IPS-18c (cell line): ENCODE results near the gene PHACTR2.
"Not testable (repeated sequence)": the region's sequence is repeated elsewhere in the genome, so short reads cannot be mapped to it uniquely, and the experiment has no call there.

Experiments
- H3K4me3 ChIP-seq: 2 replicates; pipeline ENCODE4 v1.7.0; 2013; ENCODE audit warnings: low read depth, mild to moderate bottlenecking, low read length, moderate library complexity; ENCODE audit not compliant: insufficient read depth
- H3K9me3 ChIP-seq: one replicate; pipeline ENCODE4 v1.6.1; 2013; ENCODE audit warnings: mild to moderate bottlenecking, low read length, moderate library complexity; ENCODE audit not compliant: control insufficient read depth, insufficient read depth

PHACTR2 gene

DNA sequence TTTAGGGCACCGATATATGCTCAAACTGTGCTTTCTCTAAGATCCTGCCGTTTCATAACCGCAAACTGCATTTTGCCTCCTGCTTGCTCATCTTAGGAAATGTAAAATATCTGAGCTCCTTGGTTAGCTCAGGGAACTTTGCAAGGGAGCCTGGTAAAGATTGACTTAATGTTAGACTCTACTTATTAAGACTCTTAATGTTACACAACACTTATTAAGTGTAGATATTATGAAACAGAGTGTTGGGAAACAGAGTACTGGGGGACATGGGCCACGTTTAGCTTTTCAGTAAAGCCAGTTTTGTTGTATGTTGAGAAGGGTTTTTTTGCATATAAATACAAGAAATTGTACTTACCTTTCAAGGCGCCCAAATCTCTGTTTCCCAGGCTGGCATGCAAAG lies 167.3 kb downstream of the PHACTR2 start:
- no peak overlapping the region for H3K4me3 ChIP-seq

DNA sequence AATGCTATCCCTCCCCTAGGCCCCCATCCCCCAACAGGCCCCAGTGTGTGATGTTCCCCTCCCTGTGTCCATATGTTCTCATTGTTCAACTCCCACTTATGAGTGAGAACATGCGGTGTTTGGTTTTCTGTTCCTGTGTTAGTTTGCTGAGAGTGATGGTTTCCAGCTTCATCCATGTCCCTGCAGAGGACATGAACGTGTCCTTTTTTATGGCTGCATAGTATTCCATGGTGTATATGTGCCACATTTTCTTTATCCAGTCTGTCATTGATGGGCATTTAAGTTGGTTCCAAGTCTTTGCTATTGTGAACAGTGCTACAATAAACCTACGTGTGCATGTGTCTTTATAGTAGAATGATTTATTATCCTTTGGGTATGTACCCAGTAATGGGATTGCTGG lies 173.9 kb downstream of the PHACTR2 start:
- H3K4me3 ChIP-seq, H3K9me3 ChIP-seq: not testable (repeated sequence)

More for the DNA sequence above, 167.3 kb downstream of the PHACTR2 start:
- H3K9me3 ChIP-seq: no peaks in the 10 kb centered on the region

DNA sequence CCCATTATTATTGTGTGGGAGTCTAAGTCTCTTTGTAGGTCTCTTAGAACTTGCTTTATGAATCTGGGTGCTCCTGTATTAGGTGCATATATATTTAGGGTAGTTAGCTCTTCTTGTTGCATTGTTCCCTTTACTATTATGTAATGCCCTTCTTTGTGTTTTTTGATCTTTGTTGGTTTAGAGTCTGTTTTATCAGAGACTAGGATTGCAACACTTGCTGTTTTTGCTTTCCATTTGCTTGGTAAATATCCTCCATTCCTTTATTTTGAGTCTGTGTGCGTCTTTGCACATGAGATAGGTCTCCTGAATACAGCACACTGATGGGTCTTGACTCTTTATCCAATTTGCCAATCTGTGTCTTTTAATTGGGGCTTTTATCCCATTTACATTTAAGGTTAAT lies 177.3 kb downstream of the PHACTR2 start:
- H3K4me3 ChIP-seq, H3K9me3 ChIP-seq: not testable (repeated sequence)

DNA sequence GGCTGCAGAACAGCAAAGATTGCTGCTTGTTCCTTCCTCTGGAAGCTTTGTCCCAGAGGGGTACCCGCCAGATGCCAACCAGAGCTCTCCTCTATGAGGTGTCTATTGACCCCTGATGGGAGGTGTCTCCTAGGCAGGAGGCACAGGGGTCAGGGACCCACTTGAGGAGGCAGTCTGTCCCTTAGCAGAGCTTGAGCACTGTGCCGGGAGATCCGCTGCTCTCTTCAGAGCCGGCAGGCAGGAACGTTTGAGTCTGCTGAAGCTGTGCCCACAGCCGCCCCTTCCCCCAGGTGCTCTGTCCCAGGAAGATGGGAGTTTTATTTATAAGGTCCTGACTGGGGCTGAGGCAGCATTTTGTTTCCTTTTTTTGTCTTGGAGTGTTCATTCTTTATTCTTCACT lies 179.0 kb downstream of the PHACTR2 start:
- H3K4me3 ChIP-seq, H3K9me3 ChIP-seq: not testable (repeated sequence)

DNA sequence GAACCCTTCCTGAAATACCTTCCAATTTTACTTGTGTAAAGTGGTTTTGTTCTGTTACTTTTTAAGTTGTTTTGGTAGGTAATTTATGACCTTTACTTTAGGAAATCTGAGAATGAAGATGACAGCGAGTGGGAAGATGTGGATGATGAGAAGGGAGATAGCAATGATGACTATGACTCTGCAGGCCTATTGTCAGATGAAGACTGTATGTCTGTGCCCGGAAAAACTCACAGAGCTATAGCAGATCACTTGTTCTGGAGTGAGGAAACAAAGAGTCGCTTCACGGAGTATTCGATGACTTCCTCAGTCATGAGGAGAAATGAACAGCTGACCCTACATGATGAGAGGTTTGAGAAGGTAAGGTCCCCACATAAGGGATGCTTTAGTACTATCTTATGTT lies 179.9 kb downstream of the PHACTR2 start:
- Histone ChIP-seq H3K9me3 (no peaks in the 10 kb centered on the region), H3K4me3 (no peak overlapping the region)

DNA sequence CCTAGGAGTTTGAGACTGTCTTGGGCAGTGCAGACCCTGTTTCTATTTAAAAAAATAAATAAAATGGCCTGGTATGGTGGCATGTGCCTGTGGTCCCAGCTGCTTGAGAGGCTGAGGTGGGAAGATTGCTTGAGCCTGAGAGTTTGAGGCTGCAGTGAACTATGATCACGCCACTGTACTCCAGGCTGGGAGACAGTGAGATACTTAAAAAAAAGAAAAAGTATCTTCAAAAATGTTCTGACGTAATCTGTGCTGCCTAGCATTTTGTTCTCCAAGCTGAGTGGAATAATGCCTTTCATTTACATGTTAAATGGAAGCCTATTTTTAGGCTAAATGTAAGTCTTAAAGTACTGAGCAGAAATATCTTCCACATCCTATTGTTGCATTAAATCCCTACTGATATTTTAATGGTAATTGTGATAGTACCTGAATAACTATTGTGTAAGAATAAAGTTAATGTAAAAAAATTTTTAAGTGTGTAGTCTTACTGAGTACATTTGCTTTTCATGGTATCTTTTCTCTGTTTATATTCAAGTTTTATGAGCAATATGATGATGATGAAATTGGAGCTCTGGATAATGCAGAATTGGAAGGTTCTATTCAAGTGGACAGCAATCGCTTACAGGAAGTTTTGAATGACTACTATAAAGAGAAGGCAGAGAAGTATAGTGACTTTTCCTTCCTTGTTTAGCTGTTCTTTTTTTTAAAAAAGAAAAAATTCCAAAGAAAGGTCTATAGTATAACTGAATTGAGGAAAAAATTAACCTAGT lies 182.3 kb downstream of the PHACTR2 start:
- Histone ChIP-seq H3K4me3 (no peak overlapping the region), H3K9me3 (no peaks in the 10 kb centered on the region)

DNA sequence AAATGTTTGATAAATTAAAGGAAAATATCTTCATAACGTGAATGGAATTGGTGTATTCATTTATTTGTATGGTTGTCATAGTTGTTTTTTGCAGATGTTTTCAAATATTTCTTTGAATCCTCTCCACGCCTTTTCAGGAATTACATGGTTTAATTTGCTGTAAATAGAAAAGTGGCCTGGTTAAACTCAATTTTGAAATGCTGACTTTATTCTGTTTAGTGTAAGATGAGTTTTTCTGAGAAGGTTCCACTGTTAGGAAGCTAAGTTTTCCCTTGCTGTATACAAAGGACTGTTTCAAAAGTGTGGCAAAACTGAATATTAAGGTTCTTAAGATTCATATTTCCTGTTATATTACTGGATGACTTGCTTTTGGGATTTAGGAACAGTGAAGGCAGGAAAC lies 186.0 kb downstream of the PHACTR2 start:
- no peaks in the 10 kb centered on the region for H3K9me3 ChIP-seq

DNA sequence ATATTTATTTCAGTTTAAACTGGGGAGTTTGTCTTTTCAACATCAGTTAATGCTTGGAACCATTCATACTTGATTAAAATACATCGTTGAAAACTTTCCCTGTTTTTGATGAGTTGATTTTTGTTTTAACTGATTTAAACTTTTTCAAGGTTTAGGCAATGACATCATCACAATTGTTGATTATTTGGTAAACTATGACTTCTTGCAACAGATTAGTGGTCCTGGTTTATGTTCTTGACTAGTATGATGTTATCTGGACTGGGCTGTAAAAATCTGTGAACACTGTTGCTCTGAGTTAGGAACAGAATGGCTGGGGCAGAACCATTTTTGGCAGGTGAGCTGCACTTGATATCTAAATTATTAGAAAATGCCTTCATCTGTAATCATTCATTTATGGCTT lies 186.5 kb downstream of the PHACTR2 start, which contains the start of gene ZC2HC1B:
Gene ZC2HC1B, plus strand, starts transcription at position 241 of the 400 bp plus-strand sequence. Its CDS starts 66 bp downstream, at position 307.
- H3K9me3 ChIP-seq: no peaks in the 10 kb centered on the region
- no peak within 1 kb of the TSS for H3K4me3 ChIP-seq

More for the DNA sequence above, 186.0 kb downstream of the PHACTR2 start:
- no peak overlapping the region for H3K4me3 ChIP-seq

DNA sequence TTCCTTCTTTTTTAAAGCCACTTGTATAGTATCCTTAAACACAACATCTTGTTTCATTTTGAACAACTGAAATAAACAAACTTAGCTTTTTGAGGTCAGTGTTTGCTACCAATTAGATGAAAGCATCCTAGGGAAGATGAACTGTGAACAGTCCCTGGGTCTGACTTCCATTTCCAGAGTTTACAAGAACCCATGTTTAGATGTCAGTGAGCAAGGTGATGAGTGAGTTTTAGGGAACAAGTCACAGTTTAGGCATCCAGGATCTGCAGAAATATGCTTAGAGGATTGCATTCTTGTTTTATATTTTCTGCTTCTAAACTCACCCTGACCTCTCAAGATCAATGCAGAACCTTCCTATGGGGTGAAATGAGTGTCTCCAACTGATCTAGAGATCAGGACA lies 189.5 kb downstream of the PHACTR2 start:
- no peak overlapping the region for H3K4me3 ChIP-seq
- no peaks in the 10 kb centered on the region for H3K9me3 ChIP-seq

DNA sequence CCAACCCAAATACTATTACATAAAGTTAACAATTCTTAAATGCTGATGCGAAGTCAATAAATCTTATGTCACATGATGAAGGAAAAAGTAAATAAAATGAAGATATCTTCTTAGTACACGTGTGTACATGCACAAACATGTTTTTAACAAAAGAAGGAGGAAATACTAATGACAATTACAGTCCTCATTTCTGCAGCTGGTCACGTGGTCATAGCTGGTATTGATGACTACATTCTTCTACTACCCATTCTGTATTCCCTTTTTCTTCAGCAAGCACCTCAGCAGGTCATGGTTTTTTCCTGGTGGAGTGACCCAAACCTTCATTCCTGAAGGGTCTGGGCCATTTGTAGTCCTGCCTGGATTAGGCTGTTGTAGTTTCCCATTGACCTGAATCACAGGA lies 191.0 kb downstream of the PHACTR2 start:
- not testable (repeated sequence) for H3K9me3 ChIP-seq, H3K4me3 ChIP-seq

DNA sequence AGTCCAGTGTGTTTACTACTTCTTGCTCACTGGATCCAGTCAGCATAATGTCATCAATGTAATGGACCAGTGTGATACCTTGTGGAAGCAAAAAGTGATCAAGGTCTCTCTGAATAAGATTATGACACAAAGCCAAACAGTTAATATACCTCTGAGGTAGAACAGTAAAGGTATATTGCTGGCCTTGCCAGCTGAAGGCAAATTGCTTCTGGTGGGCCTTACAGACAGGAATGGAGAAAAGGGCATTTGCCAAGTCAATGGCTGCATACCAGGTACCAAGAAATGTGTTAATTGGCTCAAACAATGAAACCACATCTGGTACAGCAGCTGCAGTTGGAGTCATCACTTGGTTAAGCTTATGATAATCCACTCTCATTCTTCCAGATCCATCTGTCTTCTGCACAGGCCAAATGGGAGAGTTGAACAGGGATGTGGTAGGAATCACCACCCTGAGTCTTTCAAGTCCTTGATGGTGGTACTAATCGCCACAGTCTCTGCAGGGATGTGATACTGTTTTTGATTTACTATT lies 193.5 kb downstream of the PHACTR2 start:
- H3K4me3 ChIP-seq, H3K9me3 ChIP-seq: not testable (repeated sequence)

DNA sequence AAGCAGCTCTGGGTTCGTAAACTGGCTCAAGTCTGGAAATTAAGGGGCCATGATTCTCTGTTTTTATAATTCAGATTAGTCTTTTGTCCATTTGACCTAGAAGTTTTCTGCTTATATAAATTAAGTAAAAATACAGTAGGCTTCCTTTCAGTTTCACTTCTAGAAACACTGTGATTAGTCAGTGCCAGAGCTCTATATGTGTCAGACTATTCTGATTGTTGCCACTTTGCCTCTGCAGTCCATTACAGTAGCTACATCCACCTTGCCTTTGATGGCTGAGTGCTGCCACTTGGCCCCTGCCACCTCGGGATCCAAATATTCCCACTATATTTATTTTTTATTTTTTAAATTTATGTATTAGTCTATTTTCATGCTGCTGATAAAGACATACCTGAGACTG lies 194.4 kb downstream of the PHACTR2 start:
- Histone ChIP-seq H3K4me3 (no peak overlapping the region), H3K9me3 (no peaks in the 10 kb centered on the region)

DNA sequence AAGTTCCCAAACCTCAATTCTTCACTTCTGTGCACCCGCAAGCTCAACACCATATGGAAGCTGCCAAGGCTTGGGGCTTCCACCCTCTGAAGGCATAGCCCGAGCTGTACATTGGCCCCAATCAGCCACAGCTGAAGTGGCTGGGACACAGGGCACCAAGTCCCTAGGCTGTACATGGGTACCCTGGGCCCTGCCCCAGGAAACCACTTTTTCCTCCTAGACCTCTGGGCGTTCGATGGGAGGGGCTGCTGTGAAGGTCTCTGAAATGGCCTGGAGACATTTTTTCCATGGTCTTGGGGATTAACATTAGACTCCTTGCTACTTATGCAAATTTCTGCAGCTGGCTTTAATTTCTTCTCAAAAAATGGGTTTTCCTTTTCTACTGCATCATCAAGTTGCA lies 195.8 kb downstream of the PHACTR2 start:
- not testable (repeated sequence) for H3K4me3 ChIP-seq, H3K9me3 ChIP-seq

DNA sequence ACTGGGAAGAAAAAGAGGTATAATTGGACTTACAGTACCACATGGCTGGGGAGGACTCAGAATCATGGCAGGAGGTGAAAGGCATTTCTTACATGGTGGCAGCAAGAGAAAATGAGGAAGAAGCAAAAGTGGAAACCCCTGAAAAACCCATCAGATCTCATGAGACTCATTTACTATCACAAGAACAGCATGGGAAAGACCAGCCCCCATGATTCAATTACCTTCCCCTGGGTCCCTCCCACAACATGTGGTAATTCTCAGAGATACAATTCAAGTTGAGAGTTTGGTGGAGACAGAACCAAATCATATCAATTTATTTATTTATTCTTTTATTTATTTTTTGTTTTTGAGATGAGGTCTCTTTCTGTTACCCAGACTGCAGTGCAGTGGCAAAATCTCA lies 196.7 kb downstream of the PHACTR2 start:
- not testable (repeated sequence) for H3K4me3 ChIP-seq

DNA sequence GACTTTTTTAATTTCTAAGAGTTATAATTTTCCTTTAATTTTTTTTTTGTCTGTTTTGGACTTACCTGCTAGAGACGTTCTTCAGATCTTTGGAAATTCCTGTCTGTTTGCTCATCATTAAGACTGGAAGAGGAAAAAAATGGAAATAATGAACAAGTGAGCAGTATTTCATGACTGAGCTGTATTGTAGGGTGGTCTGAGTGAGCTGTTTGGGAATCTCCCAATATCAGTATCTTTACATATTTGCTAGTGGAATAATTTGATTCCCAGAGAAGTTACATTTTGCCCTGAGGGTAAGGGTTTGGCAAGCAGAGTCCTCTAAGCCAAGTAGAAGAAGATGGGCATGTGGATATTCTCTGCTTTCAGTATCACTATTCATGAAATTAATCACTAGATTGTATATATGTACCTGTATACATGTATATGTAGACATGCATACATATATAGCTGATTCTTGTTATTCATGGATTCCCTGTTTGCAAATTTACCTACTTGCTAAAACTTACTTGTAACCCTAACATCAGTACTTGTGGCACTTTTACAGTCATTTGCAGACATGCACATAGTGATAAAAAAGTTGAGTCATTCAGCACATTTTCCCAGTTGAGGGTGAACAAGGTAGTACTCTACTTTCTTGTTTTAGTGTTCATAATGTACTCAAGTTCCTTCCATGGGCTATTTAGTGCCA lies 200.0 kb downstream of the PHACTR2 start:
- Histone ChIP-seq H3K9me3 (no peaks in the 10 kb centered on the region), H3K4me3 (no peak overlapping the region)

More for the DNA sequence above, 196.7 kb downstream of the PHACTR2 start:
- not testable (repeated sequence) for H3K9me3 ChIP-seq

DNA sequence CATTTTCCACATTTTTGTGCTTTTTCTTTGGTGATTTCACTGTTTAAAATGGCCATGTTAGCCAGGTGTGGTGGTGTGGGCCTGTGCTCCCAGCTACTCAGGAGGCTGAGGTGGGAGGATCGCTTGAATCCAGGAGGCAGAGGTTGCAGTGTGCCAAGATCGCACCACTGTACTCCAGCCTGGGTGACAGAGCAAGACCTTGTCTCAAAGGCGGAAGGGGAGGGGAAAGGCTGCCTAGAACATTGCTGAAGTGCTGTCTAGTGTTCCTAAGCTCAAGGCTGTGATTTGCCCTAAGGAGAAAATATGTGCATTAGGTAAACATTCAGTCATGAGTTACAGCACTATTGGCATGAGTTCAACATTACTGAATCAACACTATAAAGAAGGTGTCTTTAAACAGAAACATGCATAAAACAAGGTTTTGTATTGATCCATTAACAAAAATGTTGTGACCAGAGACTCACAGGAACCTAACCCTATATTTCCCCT lies 200.6 kb downstream of the PHACTR2 start:
- Histone ChIP-seq H3K4me3 (no peak overlapping the region), H3K9me3 (no peaks in the 10 kb centered on the region)

DNA sequence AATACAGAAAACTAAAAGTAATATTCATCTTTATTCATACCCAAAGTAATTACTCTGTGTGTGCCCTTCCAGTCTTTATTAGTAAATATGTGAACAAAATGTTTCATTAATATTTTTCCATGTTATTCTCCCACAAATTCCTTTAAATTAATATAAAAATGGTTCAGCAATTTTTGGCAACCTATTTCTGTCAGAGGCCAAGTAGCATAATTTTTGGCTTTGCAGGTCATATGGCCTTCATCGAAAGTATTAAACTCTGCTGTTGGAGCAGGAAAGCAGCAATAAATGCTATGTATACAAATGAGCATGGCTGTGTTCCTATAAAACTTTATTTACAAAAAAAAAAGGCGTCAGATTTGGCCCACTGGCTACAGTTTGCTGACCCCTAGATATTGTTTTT lies 202.6 kb downstream of the PHACTR2 start:
- Histone ChIP-seq H3K4me3 (no peak overlapping the region), H3K9me3 (no peaks in the 10 kb centered on the region)
